ENCODE results near the gene AIP.

- TF ChIP-seq SP1 (IDR thresholded peaks at IDR 0.05) (no peak), BHLHE40 (IDR thresholded peaks at IDR 0.05; ENCODE audit: borderline replicate concordance) (no peak), SUZ12 (IDR thresholded peaks at IDR 0.05) (no peak), ZNF384 (IDR thresholded peaks at IDR 0.05) (no peak)
Measured at GRCh38 chr11:67435031-67435726, 47.6 kb upstream of the AIP start.

All from HEK293T (cell line).